GM12801 (cell line): ENCODE measurements around the gene RAC2.

Source experiments
- CTCF ChIP-seq: IDR thresholded peaks from one replicate; pipeline ENCODE4 v1.5.1; 2011; ENCODE audit warnings: control low read depth; ENCODE audit not compliant: insufficient read length; ENCODE audit errors: extremely low read depth

Gene RAC2

DNA sequence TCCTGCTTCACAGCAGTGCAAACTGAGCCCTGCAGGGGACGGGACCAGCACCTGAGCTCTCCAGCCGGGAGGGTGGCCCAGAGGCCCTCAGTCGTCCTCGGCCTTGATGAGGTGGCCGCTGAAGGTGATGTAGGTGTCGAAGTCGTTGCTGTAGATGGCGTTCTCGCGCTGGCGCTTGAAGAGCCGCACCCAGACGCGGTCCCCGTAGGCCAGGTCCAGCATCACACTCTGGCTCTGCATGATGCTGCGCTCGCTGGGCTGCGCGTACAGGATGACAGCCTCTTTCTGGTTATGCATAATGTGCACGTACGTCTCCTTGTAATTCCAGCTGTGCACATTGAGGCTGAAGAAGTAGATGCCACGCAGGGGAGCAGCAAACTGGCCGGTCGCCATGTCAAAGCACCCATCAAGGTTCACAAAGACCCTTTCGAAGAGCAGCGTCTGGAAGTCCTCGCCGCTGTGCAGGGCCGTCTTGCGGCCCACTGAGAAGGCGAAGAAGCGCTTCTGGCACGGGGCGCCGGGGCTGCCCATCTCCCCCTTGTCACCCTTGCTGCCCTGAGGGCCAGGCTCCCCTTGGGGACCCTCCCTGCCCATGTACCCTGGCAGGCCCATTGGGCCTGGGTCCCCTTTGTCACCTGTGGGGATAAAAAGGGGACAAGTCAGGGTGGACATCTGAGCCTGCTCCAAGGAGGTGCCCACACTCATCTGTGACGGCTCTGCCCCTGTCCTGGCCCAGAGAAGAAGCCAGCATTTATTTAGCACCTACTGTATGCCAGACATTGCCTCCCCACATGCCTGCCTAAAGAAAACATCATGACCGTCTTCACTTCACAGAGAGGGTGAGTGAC, 61.7 kb downstream of the RAC2 start:
- TF ChIP-seq CTCF, result no peak

GRCh38 chr22:37181681-37182080, 62.4 kb downstream of the RAC2 start:
- no peak for TF ChIP-seq CTCF

- no peak for TF ChIP-seq CTCF
These were observed 63.4 kb downstream of the RAC2 start for GRCh38 chr22:37180531-37181231.

GRCh38 chr22:37179622-37180420, 64.2 kb downstream of the RAC2 start:
- no peak for TF ChIP-seq CTCF

DNA sequence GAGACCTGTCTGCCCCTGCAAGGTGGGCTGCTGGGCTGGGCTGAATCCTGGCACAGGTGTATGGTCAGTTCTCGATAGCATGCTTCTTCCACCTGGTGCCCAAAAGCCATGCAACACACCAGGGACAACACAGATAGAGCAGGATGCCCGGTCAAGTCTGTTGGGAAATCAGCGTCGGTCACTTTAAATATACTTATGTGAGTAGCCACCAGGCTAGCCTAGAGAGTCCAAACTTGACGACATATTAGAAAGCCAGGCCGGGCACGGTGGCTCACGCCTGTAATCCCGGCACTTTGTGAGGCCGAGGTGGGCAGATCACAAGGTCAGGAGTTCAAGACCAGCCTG, 65.0 kb downstream of the RAC2 start:
- TF ChIP-seq CTCF, result no peak

DNA sequence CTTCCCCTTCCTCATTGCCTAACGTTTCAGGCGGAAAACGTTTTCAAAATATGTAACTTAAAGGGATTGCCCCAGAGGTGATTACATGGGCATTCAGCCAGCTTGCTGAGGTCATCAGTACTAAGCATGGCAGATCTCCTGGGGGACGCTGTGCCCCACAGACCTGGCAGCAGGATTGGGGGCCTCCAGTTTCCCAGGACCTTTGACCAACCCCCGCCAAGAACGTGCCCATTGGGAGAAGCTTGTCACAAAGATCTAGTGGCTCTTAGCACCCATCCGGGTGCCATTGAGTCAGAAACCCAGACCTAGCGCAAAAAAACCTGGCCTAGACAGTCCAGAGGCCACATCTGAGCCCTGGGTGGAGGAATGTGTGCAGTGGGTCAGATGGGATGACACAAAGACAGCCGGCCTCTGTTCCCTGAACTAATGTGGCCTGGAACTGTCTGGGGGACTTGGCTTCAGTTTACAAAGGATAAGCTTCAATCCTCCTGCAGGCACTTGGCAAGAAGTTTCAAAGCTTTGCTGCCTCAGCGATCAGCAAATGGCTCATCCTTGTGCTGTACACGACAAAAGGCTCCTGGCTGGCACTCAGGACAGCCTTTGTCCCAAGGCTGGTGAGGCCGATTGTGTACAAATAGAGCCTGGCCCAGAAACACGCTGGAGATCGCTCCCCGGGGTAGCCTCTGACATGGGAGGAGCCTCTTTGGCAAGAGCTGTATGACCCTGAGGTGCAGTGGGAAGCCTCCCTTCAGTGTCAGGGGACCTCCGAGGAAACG, 65.5 kb downstream of the RAC2 start:
- TF ChIP-seq CTCF, result no peak
